ENCODE data around the gene CCNY. TPM values are rescaled to one million over a fixed set of nuclear protein-coding genes. Genes with fewer than 3 reads are reported as not detected.

CCNY gene
- total and polyA plus RNA-seq, 8 donors = 10.6 to 41.7 (median 26.6) TPM

- H3K9me3 ChIP-seq = no peaks in the 10 kb centered on the region
- no peak overlapping the region for H3K27ac ChIP-seq
- intact Hi-C loops (cut with DNase I) = no loop called here
- no peak overlapping the region for H3K4me3 ChIP-seq
- TF ChIP-seq CTCF (IDR thresholded peaks at IDR 0.05) = no peak
- ATAC-seq = peak in 1 of 4 donors; percentile 39
- 48 to 64% methylated on average over 6 of the region's 6 CpGs for WGBS, 2 donors
- DNase-seq = peak in 1 of 6 donors; percentile 20
- peaks cover 15 to 30% (median 28%) of the 10 kb centered on the region in 3 donors for H3K4me1 ChIP-seq
- no peaks in the 10 kb centered on the region for H3K36me3 ChIP-seq
- no peaks in the 10 kb centered on the region for H3K27me3 ChIP-seq
- no peak for FAIRE-seq
Observed at GRCh38 chr10:35331894-35332640, 4.2 kb upstream of the CCNY start.

GRCh38 chr10:35334297-35334696 lies 2.0 kb upstream of the CCNY start:
- intact Hi-C loops (cut with DNase I) = no loop called here
- no peak overlapping the region for H3K4me3 ChIP-seq
- FAIRE-seq (no peak), ATAC-seq (no peak), DNase-seq (no peak)
- no peak for TF ChIP-seq CTCF (IDR thresholded peaks at IDR 0.05)
- WGBS, 2 donors = 27 to 38% methylated on average over 1 of the region's 1 CpG
- no peaks in the 10 kb centered on the region for H3K9me3 ChIP-seq
- H3K4me1 ChIP-seq = peaks cover 16 to 40% (median 36%) of the 10 kb centered on the region in 3 donors
- no peaks in the 10 kb centered on the region for H3K27me3 ChIP-seq
- no peaks in the 10 kb centered on the region for H3K36me3 ChIP-seq
- no peak overlapping the region for H3K27ac ChIP-seq

- peak in 2 of 6 donors; percentile 19 to 25 for DNase-seq
- no peak for FAIRE-seq
- H3K27me3 ChIP-seq = no peaks in the 10 kb centered on the region
- peak overlapping the region; percentile 83 to 93 (median 90) for H3K4me3 ChIP-seq
- H3K9me3 ChIP-seq = no peaks in the 10 kb centered on the region
- 7 to 9% methylated on average over 34 of the region's 34 CpGs for WGBS, 2 donors
- H3K36me3 ChIP-seq = no peaks in the 10 kb centered on the region
- ATAC-seq = peak; percentile 6 to 17 (median 12)
- H3K4me1 ChIP-seq = peaks cover 16 to 30% (median 26%) of the 10 kb centered on the region in 3 donors
- H3K27ac ChIP-seq = peak overlapping the region; percentile 67 to 70 (median 69)
- no peak for TF ChIP-seq CTCF (IDR thresholded peaks at IDR 0.05)
- intact Hi-C loops (cut with DNase I) = no loop called here
Observed at GRCh38 chr10:35335133-35336083, 901 bp upstream of the CCNY start.

- no peaks in the 10 kb centered on the region for H3K36me3 ChIP-seq
- no peaks in the 10 kb centered on the region for H3K9me3 ChIP-seq
- H3K4me3 ChIP-seq = peak overlapping the region; percentile 79 to 88 (median 86)
- peak; percentile 29 to 47 (median 34) for ATAC-seq
- intact Hi-C loops (cut with DNase I) = no loop called here
- H3K27me3 ChIP-seq = no peaks in the 10 kb centered on the region
- DNase-seq = peak; percentile 24 to 86 (median 52)
- WGBS, 2 donors = 0 to 1% methylated on average over 72 to 88 of the region's 88 CpGs
- peaks cover 16 to 27% (median 26%) of the 10 kb centered on the region in 3 donors for H3K4me1 ChIP-seq
- no peak for FAIRE-seq
- no peak for TF ChIP-seq CTCF (IDR thresholded peaks at IDR 0.05)
- peak overlapping the region in 1 of 4 donors; percentile 12 for H3K27ac ChIP-seq
Observed at GRCh38 chr10:35336921-35337823, 863 bp downstream of the CCNY start.
